HK-2 (cell line): ENCODE results near the gene PCDH19.

Experiments
- DNase-seq: peaks from one replicate; pipeline ENCODE4 v3.0.0-alpha.2; 2018; ENCODE audit not compliant: unreplicated experiment

PCDH19 gene

GRCh38 chrX:100407147-100407783 is 2.8 kb downstream of the PCDH19 start:
- DNase-seq, result no peak

- no peak for DNase-seq
These were observed 4.6 kb downstream of the PCDH19 start for GRCh38 chrX:100405424-100405823.

GRCh38 chrX:100404851-100405250 is 5.2 kb downstream of the PCDH19 start:
- no peak for DNase-seq

DNA sequence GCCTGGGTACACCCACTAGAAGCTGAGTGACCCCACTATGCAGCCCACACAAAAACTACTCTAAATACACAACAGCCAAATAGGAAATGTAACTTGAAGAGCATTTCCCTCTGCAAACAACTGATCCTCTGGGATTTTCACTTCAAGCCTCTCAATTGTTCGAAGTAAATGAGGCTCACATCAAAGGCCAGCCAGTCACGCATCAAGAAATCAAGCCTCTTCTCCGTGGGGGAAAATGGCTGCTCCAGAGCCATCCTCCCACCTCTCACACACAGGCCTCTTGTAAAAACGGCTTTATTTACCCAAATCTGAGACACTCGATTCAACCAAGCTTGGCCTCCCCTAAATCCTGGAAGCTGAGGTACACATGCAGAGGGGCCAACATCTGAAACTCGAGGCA is 14.3 kb downstream of the PCDH19 start:
- DNase-seq, result no peak

DNA sequence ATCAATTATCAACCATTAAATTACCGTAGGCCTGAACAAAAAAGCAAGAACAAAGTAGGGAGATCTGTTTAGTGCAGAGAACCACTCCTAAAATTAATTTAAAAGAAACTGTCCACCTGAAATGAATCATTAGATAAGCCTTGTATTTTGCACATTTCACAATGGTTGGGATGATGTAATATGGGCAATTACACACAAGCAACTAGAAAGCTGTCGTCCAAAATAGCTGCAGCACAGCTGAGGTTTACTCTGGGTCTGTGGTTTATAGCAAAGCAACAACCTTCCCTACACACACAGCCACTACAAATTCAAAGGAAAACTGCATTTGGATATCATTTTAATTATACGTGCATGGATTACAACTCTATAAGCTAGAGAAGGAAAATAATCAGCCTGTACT is 28.5 kb downstream of the PCDH19 start:
- no peak for DNase-seq

DNA sequence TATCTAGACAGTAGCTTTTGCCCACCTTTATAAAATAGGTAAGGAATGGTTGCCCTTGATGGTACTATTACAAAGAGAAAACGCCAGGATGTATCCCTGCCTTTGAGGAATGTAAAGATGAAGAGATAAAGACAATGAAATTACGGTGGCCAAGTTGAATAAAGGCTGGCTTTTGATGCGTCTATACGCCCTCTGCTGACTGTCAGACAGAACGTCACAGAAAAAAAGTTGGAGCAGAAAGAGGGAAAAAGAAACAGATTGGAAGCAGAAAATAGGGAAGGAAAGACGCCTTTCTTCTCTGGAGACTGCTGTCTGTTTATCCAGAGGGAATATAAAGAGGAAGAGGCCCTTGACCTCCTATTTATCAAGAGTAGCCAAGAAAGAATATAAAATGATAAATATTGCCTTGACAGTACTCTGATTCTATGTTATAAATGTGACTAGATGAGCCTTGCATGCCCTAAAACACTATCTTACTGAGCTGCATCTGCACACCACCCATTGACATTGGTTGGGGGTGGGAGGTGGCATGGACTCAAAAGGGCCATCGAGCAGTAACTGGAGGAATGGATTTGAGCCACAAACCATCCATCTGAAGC is 30.6 kb downstream of the PCDH19 start:
- no peak for DNase-seq

GRCh38 chrX:100377826-100378225 is 32.2 kb downstream of the PCDH19 start:
- no peak for DNase-seq

DNA sequence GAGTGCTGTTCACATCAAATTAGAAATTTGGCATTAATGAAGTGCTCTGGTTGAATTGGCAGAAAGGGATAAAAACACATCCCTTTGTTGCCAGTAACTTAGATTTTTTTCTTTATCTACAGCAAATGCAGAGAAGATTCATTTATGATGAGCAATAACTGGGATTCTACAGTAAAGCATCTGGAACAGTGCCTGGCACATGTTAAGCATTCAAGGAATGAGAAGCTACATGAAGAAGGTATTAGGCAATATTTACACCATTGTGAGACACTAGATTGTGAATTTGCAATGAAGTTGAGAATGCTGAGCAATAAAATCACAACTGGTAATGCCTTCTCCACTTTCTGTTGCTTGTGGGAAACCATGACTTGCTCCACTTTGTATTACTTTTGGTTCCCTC is 33.5 kb downstream of the PCDH19 start:
- DNase-seq, result no peak

- DNase-seq, result no peak
These were observed 36.4 kb downstream of the PCDH19 start for GRCh38 chrX:100373673-100374072.

- no peak for DNase-seq
These were observed 41.9 kb downstream of the PCDH19 start for GRCh38 chrX:100368167-100368566.

DNA sequence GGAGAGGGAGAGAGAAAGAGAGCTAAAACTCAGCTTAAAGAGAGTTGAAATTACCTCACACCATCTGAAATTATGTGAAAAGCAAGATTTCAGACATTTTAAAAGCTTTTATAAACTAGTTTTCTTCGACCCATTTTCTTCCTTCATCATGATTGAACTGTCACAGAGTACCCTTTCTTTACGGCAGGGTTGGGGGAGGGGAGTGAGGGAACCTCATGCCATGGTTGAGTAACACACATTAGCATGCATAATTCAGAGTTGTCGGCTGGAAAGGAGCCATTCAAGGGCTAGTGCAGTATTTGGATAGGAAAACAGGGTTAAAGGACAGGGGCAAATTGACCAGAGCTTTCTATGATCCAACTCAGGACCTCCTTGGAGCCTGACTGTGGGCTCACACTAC is 46.2 kb downstream of the PCDH19 start:
- DNase-seq, result no peak

- DNase-seq, result no peak
These were observed 51.3 kb downstream of the PCDH19 start for GRCh38 chrX:100358766-100359165.

GRCh38 chrX:100356351-100356896 is 53.6 kb downstream of the PCDH19 start:
- no peak for DNase-seq

- no peak for DNase-seq
These were observed 54.4 kb downstream of the PCDH19 start for GRCh38 chrX:100355680-100356079.

- DNase-seq, result no peak
These were observed 56.7 kb downstream of the PCDH19 start for GRCh38 chrX:100353326-100353725.

- DNase-seq, result no peak
These were observed 59.2 kb downstream of the PCDH19 start for GRCh38 chrX:100350704-100351489.

DNA sequence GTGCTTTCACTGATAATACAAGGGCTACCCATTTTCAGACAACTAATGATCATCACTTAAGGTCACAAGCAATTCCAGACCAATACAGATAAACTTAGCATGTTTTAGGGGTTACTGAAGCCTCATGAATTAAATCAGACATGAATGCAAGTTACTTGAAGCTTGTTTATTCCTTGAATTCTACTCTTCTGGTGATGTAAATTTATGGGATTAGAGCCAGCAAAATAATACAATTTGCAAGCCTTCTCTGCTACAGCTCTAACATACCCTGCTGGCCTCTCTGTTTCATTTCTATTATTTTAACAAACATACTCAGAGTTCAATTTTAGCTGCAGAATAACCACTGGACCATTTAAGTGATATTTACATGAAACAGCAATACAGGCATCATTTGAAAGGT is 60.7 kb downstream of the PCDH19 start:
- DNase-seq, result no peak

DNA sequence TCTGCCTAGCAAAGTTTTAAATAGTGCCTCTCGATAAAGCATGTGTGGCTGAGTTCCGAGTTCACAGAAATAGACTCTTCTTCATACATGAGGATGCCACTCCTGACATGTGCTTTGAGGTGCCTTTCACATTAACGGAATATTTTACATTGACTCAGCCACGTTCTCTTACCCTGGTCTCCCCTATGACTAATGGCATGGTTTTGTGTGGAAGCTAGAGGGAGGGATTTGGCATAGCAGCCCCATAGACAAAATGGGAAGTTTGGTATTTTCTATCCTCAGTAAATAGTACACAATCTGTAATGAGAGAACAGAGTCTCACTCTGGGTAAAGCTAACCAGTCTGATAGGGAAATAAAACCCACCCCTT is 68.9 kb downstream of the PCDH19 start:
- no peak for DNase-seq

GRCh38 chrX:100340491-100341141 is 69.5 kb downstream of the PCDH19 start:
- no peak for DNase-seq

DNA sequence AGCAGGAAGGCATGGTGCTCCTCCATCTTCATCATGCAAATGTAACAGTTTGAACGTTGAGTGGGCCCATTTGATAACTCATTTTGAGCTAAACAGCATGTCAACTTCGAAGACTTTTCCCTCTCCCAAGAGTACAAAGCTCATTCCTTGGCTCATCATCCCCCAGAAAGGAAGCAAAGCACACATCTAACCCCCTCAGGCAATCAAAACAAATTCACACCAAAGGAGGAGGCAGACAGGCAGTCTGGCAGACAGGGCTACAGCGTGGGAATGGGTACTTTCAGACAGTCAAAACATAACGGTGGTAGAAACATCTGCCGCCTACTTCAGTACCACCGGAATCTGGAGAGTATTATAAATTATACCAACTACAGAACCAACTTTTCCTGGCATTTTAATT is 81.7 kb downstream of the PCDH19 start:
- DNase-seq, result no peak

DNA sequence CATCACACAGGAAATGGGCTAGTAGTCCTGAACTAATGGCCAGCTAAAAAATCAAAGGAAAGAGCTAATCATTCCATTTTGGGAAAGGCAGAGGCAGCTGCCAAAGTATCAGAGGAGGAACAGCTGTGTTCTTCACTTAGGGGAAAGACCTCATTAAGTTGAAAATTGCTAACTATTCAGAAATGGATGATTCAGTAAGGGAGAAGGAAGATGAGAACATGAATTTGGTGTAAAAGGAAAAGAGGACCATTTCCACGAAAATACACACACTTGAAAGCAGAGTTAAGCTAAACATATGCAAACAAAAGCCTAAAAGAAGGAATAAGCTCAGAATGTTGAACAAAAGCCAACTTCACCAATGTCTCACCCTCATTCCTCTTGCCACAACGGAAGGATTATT is 90.4 kb downstream of the PCDH19 start:
- DNase-seq, result no peak

DNA sequence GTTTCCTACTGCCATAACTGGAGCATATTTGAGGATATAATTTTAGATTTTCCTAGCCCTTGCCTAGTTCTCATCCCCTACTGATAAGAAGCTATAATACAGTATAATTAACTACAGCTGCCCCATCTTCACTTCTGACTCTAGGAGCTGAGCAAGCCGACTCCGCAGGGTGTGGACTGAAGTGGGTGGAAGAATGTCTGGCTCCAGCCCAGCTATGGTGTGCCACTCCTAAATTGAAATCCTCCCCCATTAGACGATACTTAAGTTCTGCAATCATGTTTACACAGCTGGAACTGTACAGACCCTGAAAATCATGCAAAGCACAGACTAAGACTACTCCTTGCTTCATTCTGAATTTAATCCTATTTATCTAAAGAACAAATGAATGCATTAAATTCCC is 93.1 kb downstream of the PCDH19 start:
- DNase-seq, result no peak
